ENCODE measurements around the gene RPLP2. TPM values are rescaled to one million over a fixed set of nuclear protein-coding genes. Genes with fewer than 3 reads are reported as not detected.

The RPLP2 gene
- total RNA-seq, 1 experiment from 2014 or later: 1,145 TPM

GRCh38 chr11:773425-773824 is 36.3 kb upstream of the RPLP2 start:
- DNase-seq (ENCODE audit: low read depth): no peak

- DNase-seq (ENCODE audit: low read depth): no peak
Measured at GRCh38 chr11:773830-774229, 35.9 kb upstream of the RPLP2 start.

- DNase-seq (ENCODE audit: low read depth): peak; percentile 53
Measured at GRCh38 chr11:774873-775592, 34.7 kb upstream of the RPLP2 start.

GRCh38 chr11:776263-776560 is 33.6 kb upstream of the RPLP2 start:
- DNase-seq (ENCODE audit: low read depth): no peak

- peak; percentile 34 for DNase-seq (ENCODE audit: low read depth)
Measured at GRCh38 chr11:776561-777287, 33.0 kb upstream of the RPLP2 start.

- peak; percentile 75 for DNase-seq (ENCODE audit: low read depth)
Measured at GRCh38 chr11:777288-778255, 32.2 kb upstream of the RPLP2 start, which contains the start of gene GATD1. GATD1 (minus strand) TSS chr11:777487; CDS start chr11:777462, 25 bp downstream.

- no peak for DNase-seq (ENCODE audit: low read depth)
Measured at GRCh38 chr11:778976-779954, 30.5 kb upstream of the RPLP2 start.

GRCh38 chr11:779955-780532 is 29.7 kb upstream of the RPLP2 start:
- DNase-seq (ENCODE audit: low read depth): no peak

GRCh38 chr11:782264-783174 is 27.2 kb upstream of the RPLP2 start:
- no peak for DNase-seq (ENCODE audit: low read depth)

GRCh38 chr11:783581-784015 is 26.2 kb upstream of the RPLP2 start:
- no peak for DNase-seq (ENCODE audit: low read depth)

- no peak for DNase-seq (ENCODE audit: low read depth)
Measured at GRCh38 chr11:786235-787083, 23.3 kb upstream of the RPLP2 start.

GRCh38 chr11:787084-787675 is 22.6 kb upstream of the RPLP2 start:
- no peak for DNase-seq (ENCODE audit: low read depth)

GRCh38 chr11:788009-788640 is 21.6 kb upstream of the RPLP2 start:
- DNase-seq (ENCODE audit: low read depth): no peak

- no peak for DNase-seq (ENCODE audit: low read depth)
Measured at GRCh38 chr11:788953-789940, 20.5 kb upstream of the RPLP2 start.

GRCh38 chr11:789943-790342 is 19.8 kb upstream of the RPLP2 start, which contains the start of gene CEND1:
CEND1 (minus strand) TSS chr11:790090; CDS start chr11:788576, 1,514 bp downstream.
- DNase-seq (ENCODE audit: low read depth): no peak

Measured in HT1080 (cell line).